GM23338 (cell line): Measurements from ENCODE around the gene GRIP2. TPM values are rescaled to one million over a fixed set of nuclear protein-coding genes. Genes with fewer than 3 reads are reported as not detected.

Experiments used
- ATAC-seq: fragments of 200-7000 bp; cut with Tn5 transposase; 3 replicates; pipeline ENCODE4 v1.9.1; 2020
- DNase-seq: peaks from one replicate; pipeline ENCODE4 v3.0.0-alpha.2; 2015; ENCODE audit warnings: low spot score
- H2AFZ ChIP-seq: fragments of 200-600 bp; sonication (generic); 2 replicates; pipeline ENCODE4 v1.8.0; 2016; ENCODE audit warnings: antibody characterized with exemption, mild to moderate bottlenecking, moderate library complexity
- H3F3A ChIP-seq: fragments of 200-600 bp; sonication (generic); replicated peaks from 2 replicates; pipeline ENCODE4 v1.8.0; 2017; ENCODE audit warnings: antibody characterized with exemption, mixed run types, low read depth
- H3K27ac ChIP-seq: fragments of 200-600 bp; sonication (generic); 2 replicates; pipeline ENCODE4 v1.6.1; 2016; ENCODE audit warnings: low read depth
- H3K27me3 ChIP-seq: fragments of 200-600 bp; sonication (generic); 2 replicates; pipeline ENCODE4 v1.8.0; 2016; ENCODE audit warnings: mild to moderate bottlenecking, mixed run types, moderate library complexity; ENCODE audit not compliant: insufficient read depth
- H3K36me3 ChIP-seq: fragments of 200-600 bp; sonication (generic); 2 replicates; pipeline ENCODE4 v1.8.0; 2016; ENCODE audit warnings: mild to moderate bottlenecking; ENCODE audit not compliant: insufficient read depth
- H3K4me1 ChIP-seq: fragments of 200-600 bp; sonication (generic); 2 replicates; pipeline ENCODE4 v1.8.0; 2016; ENCODE audit warnings: mild to moderate bottlenecking, moderate library complexity; ENCODE audit not compliant: insufficient read depth
- H3K4me2 ChIP-seq: fragments of 200-600 bp; sonication (generic); 2 replicates; pipeline ENCODE4 v1.7.1; 2017; ENCODE audit warnings: mixed run types
- H3K4me3 ChIP-seq: fragments of 200-600 bp; sonication (generic); 2 replicates; pipeline ENCODE4 v1.6.1; 2016; ENCODE audit warnings: mixed run types
- H3K79me2 ChIP-seq: fragments of 200-600 bp; sonication (generic); replicated peaks from 2 replicates; pipeline ENCODE4 v1.8.0; 2017; ENCODE audit warnings: mild to moderate bottlenecking; ENCODE audit not compliant: insufficient read depth
- H3K9me2 ChIP-seq: fragments of 200-600 bp; sonication (generic); 2 replicates; pipeline ENCODE4 v1.8.0; 2017; ENCODE audit not compliant: insufficient read depth
- H4K20me1 ChIP-seq: fragments of 200-600 bp; sonication (generic); replicated peaks from 2 replicates; pipeline ENCODE4 v1.8.0; 2017; ENCODE audit warnings: mild to moderate bottlenecking; ENCODE audit not compliant: insufficient read depth
- H3K27ac Mint-ChIP-seq: 2 replicates; pipeline ENCODE4 v1.8.0; 2020; ENCODE audit warnings: inconsistent platforms, mild to moderate bottlenecking, moderate library complexity, mixed read lengths
- H3K27me3 Mint-ChIP-seq: 3 replicates; pipeline ENCODE4 v1.8.0; 2022; ENCODE audit warnings: low read depth, mild to moderate bottlenecking, moderate library complexity, mixed read lengths, inconsistent platforms; ENCODE audit not compliant: insufficient read depth, poor library complexity
- H3K36me3 Mint-ChIP-seq: 3 replicates; pipeline ENCODE4 v1.8.0; 2021; ENCODE audit warnings: low read depth, mild to moderate bottlenecking, inconsistent platforms, moderate library complexity, mixed read lengths
- H3K4me1 Mint-ChIP-seq: 3 replicates; pipeline ENCODE4 v1.8.0; 2020; ENCODE audit warnings: mild to moderate bottlenecking, inconsistent platforms, mixed read lengths
- H3K4me3 Mint-ChIP-seq: 3 replicates; pipeline ENCODE4 v1.8.0; 2021; ENCODE audit warnings: moderate library complexity, mild to moderate bottlenecking, inconsistent platforms, mixed read lengths
- H3K9me3 Mint-ChIP-seq: 3 replicates; pipeline ENCODE4 v1.8.0; 2020; ENCODE audit warnings: moderate library complexity, mild to moderate bottlenecking, inconsistent platforms, mixed read lengths
- ETS1 ChIP-seq: IDR thresholded peaks from 2 replicates; pipeline ENCODE4 v1.6.1; 2016; ENCODE audit warnings: antibody characterized with exemption
- EZH2 ChIP-seq: fragments of 200-600 bp; sonication (generic); IDR thresholded peaks from one replicate; pipeline ENCODE4 v1.8.0; 2017; ENCODE audit warnings: antibody characterized with exemption, mild to moderate bottlenecking, low read depth; ENCODE audit not compliant: unreplicated experiment
- JUNB ChIP-seq: IDR thresholded peaks from one replicate; pipeline ENCODE4 v1.6.1; 2016; ENCODE audit warnings: antibody characterized with exemption; ENCODE audit not compliant: unreplicated experiment
- NANOG ChIP-seq: IDR thresholded peaks from 2 replicates; pipeline ENCODE4 v1.6.1; 2016; ENCODE audit warnings: antibody characterized with exemption, borderline replicate concordance
- POLR2AphosphoS5 ChIP-seq: IDR thresholded peaks from 2 replicates; pipeline ENCODE4 v1.6.1; 2016; ENCODE audit warnings: antibody characterized with exemption, low read depth
- ZNF114 ChIP-seq: fragments of 250-450 bp; sonication (Bioruptor Pico); IDR thresholded peaks from 2 replicates; pipeline ENCODE4 v1.5.0; 2020; ENCODE audit warnings: mild to moderate bottlenecking, moderate library complexity
- ZNF331 ChIP-seq: fragments of 250-450 bp; sonication (Bioruptor Pico); IDR thresholded peaks from 2 replicates; pipeline ENCODE4 v1.5.0; 2020; ENCODE audit warnings: low read depth, mild to moderate bottlenecking, moderate library complexity
- polyA plus RNA-seq: library from polyadenylated mRNA; unstranded; fragments of >200 nt; fragmentation: Nextera tagmentation; extraction: Ambion mirVana; gene quantifications from 2 replicates; pipeline ENCODE4 v1.2.1, GENCODE V29; 2016
- total RNA-seq: library from RNA; depleted of rRNA; stranded (reverse); fragments of >200 nt; shearing (Covaris generic); gene quantifications from 2 replicates; pipeline ENCODE4 v1.2.3, GENCODE V29; 2014
- TF ChIP-seq, protein P1 (sequence below), 2 experiments: fragments of 200-600 bp in 1 of 2; sonication (generic) in 1 of 2; conservative IDR thresholded peaks; 2 replicates each; pipeline versions ENCODE4 v1.5.1 to v1.6.1; 2016 to 2017; ENCODE audit warnings: antibody characterized with exemption in 2 of 2, low read depth in 2 of 2, mild to moderate bottlenecking in 2 of 2, moderate library complexity in 1 of 2

The GRIP2 gene
- total and polyA plus RNA-seq, 2 experiments from 2014 or later = 3.6 to 5.8 TPM

DNA sequence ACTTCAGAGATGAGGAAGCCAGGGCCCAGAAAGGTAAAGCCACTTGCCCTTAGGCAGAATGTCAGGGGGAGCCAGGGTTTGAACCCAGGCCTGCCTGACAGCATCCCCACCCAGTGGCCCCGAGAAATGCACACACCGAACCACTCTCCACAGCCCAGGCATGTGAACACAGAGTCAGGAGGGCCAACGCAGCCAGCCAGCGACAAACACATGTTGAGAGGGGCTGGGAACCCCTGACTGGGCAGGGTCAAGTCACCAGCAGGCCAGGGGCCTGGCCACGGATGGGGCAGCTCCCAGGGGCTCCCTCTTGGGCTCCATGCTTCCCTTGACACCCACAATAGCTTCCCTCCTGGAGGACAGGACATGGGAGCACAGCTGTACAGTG is 5.1 kb upstream of the GRIP2 start:
- no peak for ATAC-seq
- no peak overlapping the region for H3K27ac Mint-ChIP-seq
- H3K4me3 Mint-ChIP-seq = no peak overlapping the region
- H3K79me2 ChIP-seq = no peaks in the 10 kb centered on the region
- H4K20me1 ChIP-seq = no peaks in the 10 kb centered on the region
- H3K27ac ChIP-seq = no peak overlapping the region
- no peak overlapping the region for H3K4me3 ChIP-seq
- H3K4me1 ChIP-seq = no peaks in the 10 kb centered on the region
- no peak overlapping the region for H3K4me2 ChIP-seq
- peaks cover 12% of the 10 kb centered on the region for H3K4me1 Mint-ChIP-seq
- peaks cover 5% of the 10 kb centered on the region for H3K27me3 Mint-ChIP-seq
- TF ChIP-seq EZH2 = no peak
- TF ChIP-seq, protein P1, sequence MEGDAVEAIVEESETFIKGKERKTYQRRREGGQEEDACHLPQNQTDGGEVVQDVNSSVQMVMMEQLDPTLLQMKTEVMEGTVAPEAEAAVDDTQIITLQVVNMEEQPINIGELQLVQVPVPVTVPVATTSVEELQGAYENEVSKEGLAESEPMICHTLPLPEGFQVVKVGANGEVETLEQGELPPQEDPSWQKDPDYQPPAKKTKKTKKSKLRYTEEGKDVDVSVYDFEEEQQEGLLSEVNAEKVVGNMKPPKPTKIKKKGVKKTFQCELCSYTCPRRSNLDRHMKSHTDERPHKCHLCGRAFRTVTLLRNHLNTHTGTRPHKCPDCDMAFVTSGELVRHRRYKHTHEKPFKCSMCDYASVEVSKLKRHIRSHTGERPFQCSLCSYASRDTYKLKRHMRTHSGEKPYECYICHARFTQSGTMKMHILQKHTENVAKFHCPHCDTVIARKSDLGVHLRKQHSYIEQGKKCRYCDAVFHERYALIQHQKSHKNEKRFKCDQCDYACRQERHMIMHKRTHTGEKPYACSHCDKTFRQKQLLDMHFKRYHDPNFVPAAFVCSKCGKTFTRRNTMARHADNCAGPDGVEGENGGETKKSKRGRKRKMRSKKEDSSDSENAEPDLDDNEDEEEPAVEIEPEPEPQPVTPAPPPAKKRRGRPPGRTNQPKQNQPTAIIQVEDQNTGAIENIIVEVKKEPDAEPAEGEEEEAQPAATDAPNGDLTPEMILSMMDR (conservative IDR thresholded peaks at IDR 0.05; ENCODE audit: low read depth in 2 of 2) = no peak
- H3K36me3 Mint-ChIP-seq = no peaks in the 10 kb centered on the region
- H3K9me3 Mint-ChIP-seq = no peaks in the 10 kb centered on the region
- H3F3A ChIP-seq = no peaks in the 10 kb centered on the region
- no peak for DNase-seq
- H2AFZ ChIP-seq = no peak overlapping the region
- no peaks in the 10 kb centered on the region for H3K36me3 ChIP-seq
- H3K27me3 ChIP-seq = no peaks in the 10 kb centered on the region
- H3K9me2 ChIP-seq = no peaks in the 10 kb centered on the region

- ATAC-seq = no peak
- H3K36me3 ChIP-seq = no peaks in the 10 kb centered on the region
- Mint-ChIP-seq H3K4me3 (no peak overlapping the region), H3K4me1 (peaks cover 14% of the 10 kb centered on the region), H3K9me3 (no peaks in the 10 kb centered on the region), H3K36me3 (no peaks in the 10 kb centered on the region), H3K27ac (no peak overlapping the region), H3K27me3 (peaks cover 5% of the 10 kb centered on the region)
- no peaks in the 10 kb centered on the region for H3K79me2 ChIP-seq
- no peaks in the 10 kb centered on the region for H3F3A ChIP-seq
- H3K9me2 ChIP-seq = no peaks in the 10 kb centered on the region
- no peak for DNase-seq
- no peak for TF ChIP-seq NANOG
- TF ChIP-seq, protein P1 (conservative IDR thresholded peaks at IDR 0.05; ENCODE audit: low read depth in 2 of 2) = peak; percentile 15 to 20; a peak in 1 of 4 replicates
- H3K27me3 ChIP-seq = no peaks in the 10 kb centered on the region
- H4K20me1 ChIP-seq = no peaks in the 10 kb centered on the region
- H2AFZ ChIP-seq = no peak overlapping the region
- H3K4me2 ChIP-seq = no peak overlapping the region
- H3K4me3 ChIP-seq = no peak overlapping the region
- no peaks in the 10 kb centered on the region for H3K4me1 ChIP-seq
- H3K27ac ChIP-seq = no peak overlapping the region
Observed at GRCh38 chr3:14544282-14545250, 4.4 kb upstream of the GRIP2 start.

- no peak overlapping the region for H3K27ac Mint-ChIP-seq
- TF ChIP-seq, protein P1 (conservative IDR thresholded peaks at IDR 0.05; ENCODE audit: low read depth in 2 of 2) = no peak
- TF ChIP-seq JUNB = no peak
- TF ChIP-seq NANOG = no peak
- no peak for TF ChIP-seq ZNF114
- TF ChIP-seq ETS1 = no peak
- TF ChIP-seq POLR2AphosphoS5 = no peak
- no peak for TF ChIP-seq ZNF331
- no peak for TF ChIP-seq EZH2
Observed at GRCh38 chr3:14543446-14543845, 3.3 kb upstream of the GRIP2 start.

More at GRCh38 chr3:14543446-14543845, 3.3 kb upstream of the GRIP2 start:
- H3K36me3 Mint-ChIP-seq = no peaks in the 10 kb centered on the region
- Histone ChIP-seq H3K4me1 (no peaks in the 10 kb centered on the region), H3K4me2 (no peak overlapping the region), H2AFZ (no peak overlapping the region), H3K4me3 (no peak overlapping the region), H4K20me1 (no peaks in the 10 kb centered on the region), H3K79me2 (no peaks in the 10 kb centered on the region), H3K9me2 (no peaks in the 10 kb centered on the region), H3K27me3 (no peaks in the 10 kb centered on the region), H3K36me3 (no peaks in the 10 kb centered on the region), H3K27ac (no peak overlapping the region), H3F3A (no peaks in the 10 kb centered on the region)
- no peak for DNase-seq
- H3K27me3 Mint-ChIP-seq = peaks cover 1% of the 10 kb centered on the region
- H3K4me3 Mint-ChIP-seq = no peak overlapping the region
- ATAC-seq = no peak
- peaks cover 14% of the 10 kb centered on the region for H3K4me1 Mint-ChIP-seq
- no peaks in the 10 kb centered on the region for H3K9me3 Mint-ChIP-seq
